B cell (primary cell): ENCODE results near the gene HOXA4. TPM values are rescaled to one million over a fixed set of nuclear protein-coding genes. Genes with fewer than 3 reads are reported as not detected.

ENCODE experiments used
- ATAC-seq: fragments of 200-7000 bp; cut with Tn5 transposase; one replicate; pipeline ENCODE4 v1.10.0; 2021; ENCODE audit warnings: low read depth, mild to moderate bottlenecking, moderate number of reproducible peaks, moderate library complexity
- CTCF ChIA-PET: fragments of 350-600 bp; sonication (Branson Sonifier 250); formaldehyde crosslinking; loops from one replicate; lab custom pipeline; 2021; ENCODE audit warnings: antibody characterized with exemption, inconsistent platforms; lab: Charles Lee
- POLR2A ChIA-PET: fragments of 350-600 bp; sonication (Branson Sonifier 250); formaldehyde crosslinking; loops from one replicate; lab custom pipeline; 2021; ENCODE audit warnings: antibody characterized with exemption; lab: Charles Lee
- DNase-seq: peaks from one replicate; pipeline ENCODE4 v3.0.0; 2013
- H2AFZ ChIP-seq: 2 replicates; pipeline ENCODE4 v1.6.1; 2012; ENCODE audit warnings: mild to moderate bottlenecking, low read depth, low read length; ENCODE audit not compliant: insufficient read depth, poor library complexity, severe bottlenecking
- H3K27ac ChIP-seq, 2 donors: 1 replicate in 1 of 2; 2 replicates in 1 of 2; pipeline ENCODE4 v1.5.1; 2012 to 2013; ENCODE audit warnings: low read length in 2 of 2, mild to moderate bottlenecking in 2 of 2, moderate library complexity in 1 of 2
- H3K27me3 ChIP-seq, 4 experiments: fragments of 200-600 bp in 1 of 4; sonication (generic) in 1 of 4; replicated peaks in 1 of 4; 1 replicate in 2 of 4; 2 replicates in 2 of 4; pipeline versions ENCODE4 v1.6.1 to v1.7.0; 2013 to 2016; ENCODE audit warnings: low read length in 3 of 4, mild to moderate bottlenecking in 2 of 4, mixed read lengths in 1 of 4, moderate library complexity in 1 of 4; ENCODE audit not compliant: insufficient read depth in 4 of 4, control insufficient read depth in 3 of 4; ENCODE audit errors: control extremely low read depth in 1 of 4
- H3K36me3 ChIP-seq, 2 experiments: replicated peaks in 1 of 2; 1 replicate in 1 of 2; 2 replicates in 1 of 2; pipeline versions ENCODE4 v1.6.1 to v1.7.1; 2013; ENCODE audit warnings: low read length in 1 of 2; ENCODE audit not compliant: insufficient read depth in 2 of 2, control insufficient read depth in 1 of 2; ENCODE audit errors: control extremely low read depth in 1 of 2, extremely low read depth in 1 of 2
- H3K4me1 ChIP-seq, 2 donors: fragments of 200-600 bp in 1 of 2; sonication (generic) in 1 of 2; 1 replicate in 1 of 2; 2 replicates in 1 of 2; pipeline versions ENCODE4 v1.5.1 to v1.6.1; 2013 to 2017; ENCODE audit warnings: low read length in 2 of 2; ENCODE audit not compliant: control insufficient read depth in 2 of 2, insufficient read depth in 2 of 2
- H3K4me2 ChIP-seq: replicated peaks from 2 replicates; pipeline ENCODE3; 2012; ENCODE audit warnings: mild to moderate bottlenecking, low read depth, low read length; ENCODE audit not compliant: poor library complexity, severe bottlenecking
- H3K4me3 ChIP-seq, 5 experiments: fragments of 200-600 bp in 1 of 5; sonication (generic) in 1 of 5; 1 replicate in 3 of 5; 2 replicates in 2 of 5; pipeline versions ENCODE4 v1.5.1 to v1.7.0; 2011 to 2016; ENCODE audit warnings: low read length in 4 of 5, mild to moderate bottlenecking in 4 of 5, low read depth in 2 of 5, control low read depth in 1 of 5, moderate library complexity in 1 of 5; ENCODE audit not compliant: insufficient read depth in 1 of 5; ENCODE audit errors: control extremely low read depth in 1 of 5, extremely low read depth in 1 of 5
- H3K79me2 ChIP-seq: fragments of 200-600 bp; sonication (generic); one replicate; pipeline ENCODE4 v1.6.0; 2016; ENCODE audit warnings: low read length; ENCODE audit not compliant: control insufficient read depth, insufficient read depth
- H3K9ac ChIP-seq: fragments of 200-600 bp; sonication (generic); 2 replicates; pipeline ENCODE4 v1.6.1; 2017; ENCODE audit warnings: mild to moderate bottlenecking, low read length, moderate library complexity
- H3K9me3 ChIP-seq, 3 donors: one replicate each; pipeline versions ENCODE4 v1.6.1 to v1.7.1; 2013; ENCODE audit warnings: low read length in 2 of 3; ENCODE audit not compliant: control insufficient read depth in 2 of 3, insufficient read depth in 1 of 3; ENCODE audit errors: control extremely low read depth in 1 of 3
- H4K20me1 ChIP-seq: 2 replicates; pipeline ENCODE4 v1.6.0; 2012; ENCODE audit warnings: mild to moderate bottlenecking, low read length; ENCODE audit not compliant: insufficient read depth, control insufficient read depth, poor library complexity, severe bottlenecking
- H3K27ac Mint-ChIP-seq: one replicate; pipeline ENCODE4 v1.8.0; 2021; ENCODE audit warnings: mixed read lengths
- H3K27me3 Mint-ChIP-seq: one replicate; pipeline ENCODE4 v1.8.0; 2021; ENCODE audit warnings: mixed read lengths
- H3K4me1 Mint-ChIP-seq: one replicate; pipeline ENCODE4 v1.8.0; 2021; ENCODE audit warnings: mixed read lengths
- H3K4me3 Mint-ChIP-seq: one replicate; pipeline ENCODE4 v1.8.0; 2021; ENCODE audit warnings: mixed read lengths
- H3K9me3 Mint-ChIP-seq: one replicate; pipeline ENCODE4 v1.8.0; 2022; ENCODE audit warnings: mixed read lengths; ENCODE audit not compliant: insufficient read depth
- EZH2 ChIP-seq: IDR thresholded peaks from 2 replicates; pipeline ENCODE4 v1.6.1; 2012; ENCODE audit warnings: borderline replicate concordance, low read depth, mild to moderate bottlenecking, moderate library complexity, low read length; ENCODE audit not compliant: insufficient read depth, poor library complexity, severe bottlenecking
- WGBS: methylation state at CpG from one replicate; pipeline ENCODE4 v1.1.5; 2013; ENCODE audit warnings: missing lambda C conversion rate; ENCODE audit not compliant: insufficient coverage; 5-methylcytosine and 5-hydroxymethylcytosine counted together
- intact Hi-C: fragments of 100-400 bp; cut with micrococcal nuclease; formaldehyde crosslinking; loops from one replicate; pipeline ENCODE4 v1.10.0; 2022
- polyA plus RNA-seq: library from polyadenylated mRNA; depleted of rRNA; stranded (reverse); fragments of >200 nt; gene quantifications from 2 replicates; pipeline ENCODE4 v1.2.3, GENCODE V29; 2012
- total RNA-seq, 2 donors: library from RNA; stranded (reverse); fragments of 120-200 nt in 1 of 2; gene quantifications; 1 replicate in 1 of 2; 2 replicates in 1 of 2; pipeline versions ENCODE4 v1.2.3 to v1.2.4, GENCODE V29; 2013 to 2022
- TF ChIP-seq, protein P1 (sequence below): fragments of 200-600 bp; IDR thresholded peaks from one replicate; pipeline ENCODE4 v1.8.0; 2022; ENCODE audit warnings: antibody characterized with exemption, mild to moderate bottlenecking

Gene HOXA4
- total and polyA plus RNA-seq, 2 donors (not counting 1 experiment from before 2014, with no cell fraction given), result 0.30 TPM; not detected in 1

DNA sequence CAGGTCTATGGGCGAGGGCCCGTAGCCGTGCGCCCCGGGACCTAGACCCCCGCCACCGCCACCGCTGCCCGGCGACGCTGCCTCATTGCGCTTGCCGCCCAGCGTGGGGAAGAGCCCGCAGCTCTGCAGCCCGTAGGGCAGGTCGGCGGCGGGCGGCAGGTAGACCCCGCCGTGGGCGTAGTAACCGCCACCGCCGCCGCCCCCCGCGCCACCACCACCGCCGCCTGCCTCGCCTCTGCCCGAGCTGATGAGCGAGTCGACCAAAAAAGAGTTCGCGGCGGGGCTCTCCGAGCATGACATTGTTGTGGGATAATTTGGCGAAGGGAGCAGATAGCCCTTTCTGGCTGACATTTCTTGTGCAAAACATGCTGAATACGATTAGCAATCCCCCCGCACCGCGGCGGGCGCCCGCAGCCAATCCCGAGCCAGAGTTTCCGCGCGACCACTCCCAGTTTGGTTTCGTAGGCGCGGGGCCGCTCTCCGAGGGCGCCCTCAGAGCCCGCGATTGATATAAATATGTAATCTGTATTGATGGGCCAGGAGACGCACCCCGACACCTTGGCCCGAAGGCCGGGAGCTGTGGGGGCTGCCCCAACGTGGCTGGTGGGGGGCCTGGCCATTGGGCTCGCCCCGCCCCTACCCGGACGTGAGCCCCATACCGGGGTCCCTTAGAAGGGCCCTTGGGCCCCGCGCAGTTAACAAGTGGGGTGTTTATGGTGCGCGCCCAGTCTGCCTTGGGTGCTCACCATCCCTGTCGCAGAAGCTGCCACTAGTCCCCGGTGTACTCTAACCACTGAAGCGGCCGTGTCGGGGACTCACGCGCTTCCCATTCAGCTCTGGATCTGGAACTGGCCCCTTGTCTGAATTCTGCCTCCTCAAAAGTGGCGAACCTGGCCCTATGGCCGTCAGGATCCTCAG, 43.7 kb upstream of the HOXA4 start, which contains the start of gene HOXA10:
HOXA10 (minus strand) TSS at position 365 of the 918 bp plus-strand sequence; CDS start at position 351, 14 bp downstream.
- DNase-seq, result peak; percentile 28
- no peaks in the 10 kb centered on the region for H3K79me2 ChIP-seq
- ATAC-seq, result no peak
- Mint-ChIP-seq H3K27ac (peak within 1 kb of the TSS; percentile 20), H3K4me3 (peak within 1 kb of the TSS; percentile 64), H3K27me3 (peaks cover 54% of the 10 kb centered on the region), H3K9me3 (no peaks in the 10 kb centered on the region), H3K4me1 (peaks cover 15% of the 10 kb centered on the region)
- peaks cover 29 to 52% of the 10 kb centered on the region in 2 donors for H3K4me1 ChIP-seq
- no peak for TF ChIP-seq EZH2
- TF ChIP-seq, protein P1, sequence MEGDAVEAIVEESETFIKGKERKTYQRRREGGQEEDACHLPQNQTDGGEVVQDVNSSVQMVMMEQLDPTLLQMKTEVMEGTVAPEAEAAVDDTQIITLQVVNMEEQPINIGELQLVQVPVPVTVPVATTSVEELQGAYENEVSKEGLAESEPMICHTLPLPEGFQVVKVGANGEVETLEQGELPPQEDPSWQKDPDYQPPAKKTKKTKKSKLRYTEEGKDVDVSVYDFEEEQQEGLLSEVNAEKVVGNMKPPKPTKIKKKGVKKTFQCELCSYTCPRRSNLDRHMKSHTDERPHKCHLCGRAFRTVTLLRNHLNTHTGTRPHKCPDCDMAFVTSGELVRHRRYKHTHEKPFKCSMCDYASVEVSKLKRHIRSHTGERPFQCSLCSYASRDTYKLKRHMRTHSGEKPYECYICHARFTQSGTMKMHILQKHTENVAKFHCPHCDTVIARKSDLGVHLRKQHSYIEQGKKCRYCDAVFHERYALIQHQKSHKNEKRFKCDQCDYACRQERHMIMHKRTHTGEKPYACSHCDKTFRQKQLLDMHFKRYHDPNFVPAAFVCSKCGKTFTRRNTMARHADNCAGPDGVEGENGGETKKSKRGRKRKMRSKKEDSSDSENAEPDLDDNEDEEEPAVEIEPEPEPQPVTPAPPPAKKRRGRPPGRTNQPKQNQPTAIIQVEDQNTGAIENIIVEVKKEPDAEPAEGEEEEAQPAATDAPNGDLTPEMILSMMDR, result no peak
- intact Hi-C loops, result loop anchor here (1.0 kb wide), 1 partner anchor 10 kb away; no protein-coding TSS in a partner anchor
- H3K4me3 ChIP-seq, result peak within 1 kb of the TSS in 3 of 5 experiments; percentile 36 to 55 (median 51)
- peaks cover 0 to 54% (median 10%) of the 10 kb centered on the region in 3 donors for H3K9me3 ChIP-seq
- H3K9ac ChIP-seq, result peak within 1 kb of the TSS; percentile 61
- CTCF ChIA-PET, result interaction anchor here (1.4 to 1.9 kb wide), 3 partner anchors 8 to 25 kb away, joined by 3 to 5 read pairs (median 5); no protein-coding TSS in a partner anchor
- no peak within 1 kb of the TSS for H3K27ac ChIP-seq
- peak within 1 kb of the TSS; percentile 64 for H2AFZ ChIP-seq
- H3K36me3 ChIP-seq, result no peaks in the 10 kb centered on the region
- H3K27me3 ChIP-seq, result peaks cover 0 to 95% (median 78%) of the 10 kb centered on the region in 4 experiments
- peaks cover 8% of the 10 kb centered on the region for H4K20me1 ChIP-seq
- H3K4me2 ChIP-seq, result peak within 1 kb of the TSS; percentile 93
- WGBS, result 7% methylated on average over 78 of the region's 82 CpGs
- POLR2A ChIA-PET, result interaction anchor here (0.5 kb wide), 1 partner anchor 18 kb away, joined by 3 read pairs; no protein-coding TSS in a partner anchor
